GM19351 (cell line): ENCODE data around the gene ZDHHC7.

Source experiments
- ATAC-seq: cut with Tn5 transposase; IDR thresholded peaks from one replicate; pipeline ENCODE4 v1.9.1; 2021; ENCODE audit warnings: mild to moderate bottlenecking, moderate library complexity; ENCODE audit not compliant: unreplicated experiment

ZDHHC7 gene

DNA sequence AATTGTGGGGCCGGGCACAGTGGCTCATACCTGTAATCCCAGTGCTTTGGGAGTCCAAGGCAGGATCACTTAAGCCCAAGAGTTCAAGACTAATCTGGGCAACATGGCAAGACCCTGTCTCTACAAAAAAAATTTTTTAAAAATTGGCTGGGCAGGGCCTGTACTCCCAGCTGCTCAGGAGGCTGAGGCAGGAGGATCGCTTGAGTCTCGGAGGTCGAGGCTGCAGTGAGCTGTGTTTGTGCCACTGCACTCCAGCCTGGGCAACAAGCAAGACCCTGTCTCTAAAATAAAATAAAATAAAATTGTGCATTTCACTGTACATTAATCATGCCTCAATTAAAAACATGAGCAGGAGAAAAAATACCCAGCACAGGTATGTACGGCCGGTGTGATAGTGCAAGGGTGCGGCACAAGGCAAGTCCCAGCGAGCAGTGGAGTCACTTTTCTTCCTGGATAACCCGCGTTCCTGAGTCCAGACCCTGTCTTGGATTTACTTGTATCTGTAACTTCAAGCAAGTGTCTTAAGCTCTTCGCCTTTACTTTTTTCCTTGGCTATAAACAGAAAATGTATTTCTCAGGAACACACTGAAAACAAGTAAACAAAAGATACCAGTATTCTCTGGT is 11.4 kb downstream of the ZDHHC7 start:
- ATAC-seq, result no peak

DNA sequence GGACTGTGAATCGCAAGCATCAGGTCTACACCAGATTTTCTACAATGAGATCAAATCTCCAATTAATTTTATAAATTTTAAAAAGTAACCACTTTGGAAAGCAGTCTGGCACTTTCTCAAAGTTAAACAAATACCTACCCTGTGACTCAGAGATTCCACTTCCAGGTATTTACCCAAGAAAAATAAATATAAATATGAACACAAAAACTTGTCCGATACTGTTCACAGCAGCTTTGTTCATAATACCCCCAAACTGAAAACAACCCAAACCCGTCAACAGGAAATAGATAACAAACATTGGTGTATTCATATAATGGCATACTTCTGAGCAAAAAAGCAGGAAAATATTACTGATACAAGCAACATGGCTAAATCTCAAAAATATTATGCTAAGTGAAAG is 12.1 kb downstream of the ZDHHC7 start:
- no peak for ATAC-seq

DNA sequence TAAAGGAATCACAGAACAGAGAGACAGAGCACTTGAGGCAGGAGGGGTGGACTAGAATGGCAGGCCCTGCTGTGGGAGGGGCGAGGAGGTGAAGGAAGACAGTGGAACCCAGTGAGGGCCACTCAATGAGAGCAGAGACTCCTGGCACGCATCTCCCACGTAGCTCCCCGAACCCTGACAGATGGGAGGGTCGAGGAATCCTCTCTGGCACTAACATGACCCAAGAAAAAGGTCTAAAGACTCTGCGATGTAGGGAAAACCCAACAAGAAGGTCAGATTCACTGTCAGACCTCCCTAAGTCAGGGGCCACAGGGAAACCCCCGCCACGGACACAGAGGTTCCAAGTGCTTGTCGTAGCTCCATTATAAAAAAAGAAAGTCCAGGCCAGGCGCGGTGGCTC is 15.0 kb downstream of the ZDHHC7 start:
- no peak for ATAC-seq

DNA sequence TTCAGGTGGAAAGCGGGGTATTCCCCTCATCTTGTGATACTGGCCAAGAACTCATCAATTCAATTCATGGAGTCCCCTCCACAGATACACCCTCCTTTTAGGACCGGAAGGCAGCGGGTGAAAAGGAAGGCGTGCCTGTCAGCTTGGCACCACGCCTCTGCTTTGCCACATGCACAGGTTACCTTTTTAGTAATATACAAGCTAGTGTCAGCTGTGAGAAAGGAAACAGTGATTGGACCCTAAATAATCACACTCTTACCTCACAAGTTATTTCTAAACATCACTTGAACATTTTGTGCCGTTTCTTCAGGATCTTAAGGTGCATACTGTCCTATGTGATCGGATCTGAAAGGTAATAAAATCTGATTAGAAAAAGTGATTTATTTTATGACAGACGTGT is 15.7 kb downstream of the ZDHHC7 start:
- no peak for ATAC-seq

DNA sequence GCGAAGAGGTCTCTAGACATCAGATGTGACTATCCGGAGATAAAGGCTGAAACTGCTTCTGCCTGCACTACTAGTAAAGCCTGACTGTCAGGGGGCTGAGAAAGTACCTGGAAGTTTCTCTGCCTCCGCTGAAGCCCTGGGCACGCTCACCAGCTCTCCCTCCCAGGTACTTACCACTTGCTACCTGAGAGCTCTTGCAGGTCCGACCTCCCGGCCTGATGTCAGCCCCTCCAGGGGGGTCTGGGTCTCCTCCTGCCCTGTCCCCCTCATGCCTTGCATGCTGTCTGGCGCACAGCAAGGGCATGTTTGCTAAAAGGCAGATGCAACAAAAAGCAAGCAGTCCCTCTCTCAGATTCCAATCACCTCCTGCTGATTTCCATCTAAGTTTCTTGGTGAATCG is 17.4 kb downstream of the ZDHHC7 start:
- ATAC-seq, result no peak

DNA sequence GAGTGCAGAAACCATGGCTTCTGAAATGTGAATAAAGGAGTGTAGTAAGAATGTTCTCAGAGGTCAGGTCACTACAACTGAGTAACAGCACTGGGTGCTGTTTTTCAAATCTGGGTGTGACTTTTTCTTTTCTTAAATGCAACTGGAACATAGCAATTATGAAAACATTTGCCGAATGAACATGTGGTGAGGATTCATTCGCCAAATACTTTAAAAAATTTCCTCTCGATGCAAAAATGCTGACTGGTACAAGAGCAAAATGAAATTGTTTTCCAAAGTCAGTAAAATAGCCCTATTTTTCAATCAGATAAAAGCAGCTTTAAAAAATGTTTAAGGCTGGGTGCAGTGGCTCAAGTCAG is 18.6 kb downstream of the ZDHHC7 start:
- ATAC-seq, result no peak

DNA sequence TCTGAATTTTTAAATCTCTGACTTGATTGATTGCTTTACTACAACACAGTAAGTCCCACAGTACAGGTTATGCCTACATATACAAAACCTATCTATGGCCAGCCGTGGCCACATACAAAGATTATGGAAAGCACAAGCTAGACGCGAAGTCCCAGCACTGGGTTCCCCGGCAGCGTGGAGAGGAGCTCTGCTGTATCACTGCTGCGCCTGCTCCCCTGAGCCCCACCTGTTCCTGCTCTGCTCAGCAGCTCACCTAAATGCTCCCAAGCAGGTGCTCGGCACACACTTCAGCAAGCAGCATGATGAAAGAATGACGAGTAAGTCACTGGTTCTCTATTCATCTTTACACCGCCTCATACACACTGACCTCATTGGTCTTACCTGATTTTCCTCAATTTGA is 20.6 kb downstream of the ZDHHC7 start:
- no peak for ATAC-seq

DNA sequence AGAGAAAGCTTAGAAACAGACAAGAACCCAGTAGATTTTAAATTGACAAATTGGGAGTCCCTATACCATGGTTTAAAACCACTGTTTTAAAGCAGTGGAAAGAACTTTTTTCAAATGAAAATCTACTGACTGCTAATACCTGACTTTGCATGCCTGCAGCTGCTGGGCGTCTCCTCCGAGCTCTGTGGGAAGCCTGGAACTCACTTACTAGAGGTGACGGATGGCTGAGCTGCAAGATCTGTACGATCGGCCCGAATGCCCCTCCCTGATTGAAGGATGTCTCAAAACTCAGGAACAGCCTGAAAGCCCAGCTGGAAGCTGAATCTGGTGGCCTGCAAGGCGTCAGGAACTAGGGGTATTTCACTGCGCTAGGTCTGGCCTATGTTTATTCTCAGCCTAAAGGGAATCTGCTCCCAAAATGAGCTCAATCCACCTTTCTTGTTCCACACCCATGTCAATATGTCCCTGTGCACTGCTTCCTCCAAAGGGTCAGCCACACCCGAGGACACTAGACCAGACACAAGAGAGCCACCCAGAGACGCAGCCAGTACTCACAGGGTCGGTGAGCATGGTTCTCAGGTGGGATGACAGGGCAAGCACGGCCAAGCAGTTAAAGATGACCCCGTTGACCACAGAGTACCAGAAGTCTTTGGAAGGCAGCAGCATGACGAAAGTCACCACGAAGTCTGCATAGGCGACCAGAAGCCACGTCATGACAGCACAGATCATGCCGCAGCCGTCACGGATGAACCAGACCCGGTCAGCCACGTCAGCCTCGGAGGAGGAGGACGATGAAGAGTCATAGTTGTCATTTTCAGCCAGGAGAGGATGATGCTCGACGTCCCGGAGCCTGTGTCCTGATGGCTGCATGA is 21.4 kb downstream of the ZDHHC7 start:
- ATAC-seq, result no peak

DNA sequence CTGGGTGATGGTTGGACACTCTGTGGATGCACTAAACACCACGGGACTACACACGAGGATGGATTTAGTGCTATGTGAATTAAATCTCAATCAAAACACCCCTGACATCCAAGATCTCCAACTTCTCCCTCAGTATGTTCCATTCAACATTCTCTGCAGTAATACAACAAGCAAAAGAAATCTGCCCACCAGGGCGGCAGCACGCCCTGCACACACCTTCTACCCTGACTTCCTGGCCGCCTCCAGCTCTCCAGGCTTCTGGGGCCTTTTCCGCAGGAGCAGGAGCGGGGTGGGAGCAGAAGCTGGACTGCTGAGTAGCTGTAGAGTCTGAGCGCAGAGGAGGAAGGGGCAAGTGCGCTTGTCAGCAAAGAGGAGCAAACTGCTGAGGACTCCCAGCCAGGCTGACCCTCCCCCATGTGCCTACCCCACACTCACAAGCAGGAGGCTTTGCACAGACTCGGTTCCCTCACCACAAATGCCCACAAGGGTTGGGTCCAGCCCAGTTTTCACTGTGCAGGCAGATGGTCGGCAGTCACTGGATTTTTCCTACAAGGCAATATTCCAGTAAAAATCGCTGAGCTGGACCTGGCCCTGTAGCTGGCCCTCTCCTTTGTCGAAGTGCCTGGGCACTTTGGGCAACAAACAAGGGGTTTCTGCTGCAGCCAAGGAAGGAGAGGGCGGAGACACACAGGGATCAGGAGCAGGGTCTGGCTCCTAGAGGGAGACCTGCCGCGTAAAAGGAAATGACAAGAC is 22.8 kb downstream of the ZDHHC7 start:
- no peak for ATAC-seq

DNA sequence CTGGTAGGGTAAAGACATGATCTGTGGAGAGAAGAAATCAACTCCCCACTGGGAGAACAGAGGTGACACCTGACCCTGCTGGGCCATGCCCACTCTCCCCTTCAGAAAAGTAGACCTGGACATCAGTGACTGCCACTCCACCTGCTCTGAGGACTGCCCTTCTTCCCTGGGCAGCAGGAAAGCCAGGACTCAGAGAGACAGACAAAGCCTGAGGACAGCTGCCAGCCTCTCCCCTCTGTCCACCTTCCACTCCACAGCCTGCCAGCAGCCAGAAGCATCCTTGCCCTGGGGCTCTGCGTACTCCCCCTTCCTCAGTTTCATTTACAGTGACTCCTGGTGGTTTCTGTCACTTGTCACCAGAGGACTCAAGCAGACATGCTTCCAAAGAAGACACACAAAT is 24.5 kb downstream of the ZDHHC7 start:
- ATAC-seq, result no peak

DNA sequence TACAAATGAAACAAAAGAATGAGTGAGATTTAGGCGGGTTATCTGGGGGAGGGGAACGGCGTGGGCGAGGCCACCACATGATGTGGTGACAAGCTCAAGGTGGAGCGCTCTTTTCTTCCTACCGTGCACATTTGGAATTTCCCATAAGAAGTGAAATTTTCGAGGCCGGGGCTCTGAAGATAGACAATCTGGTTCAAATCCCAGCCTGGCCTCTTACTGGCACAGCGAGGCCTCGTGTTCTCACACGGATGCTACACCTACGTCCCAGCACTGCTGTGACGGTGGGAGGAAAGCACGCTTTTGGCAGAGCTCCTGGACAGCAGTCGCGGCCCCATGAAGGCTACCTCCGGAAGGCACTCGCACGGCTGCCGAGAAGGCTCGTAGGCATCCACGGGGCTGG is 25.2 kb downstream of the ZDHHC7 start:
- ATAC-seq, result no peak

DNA sequence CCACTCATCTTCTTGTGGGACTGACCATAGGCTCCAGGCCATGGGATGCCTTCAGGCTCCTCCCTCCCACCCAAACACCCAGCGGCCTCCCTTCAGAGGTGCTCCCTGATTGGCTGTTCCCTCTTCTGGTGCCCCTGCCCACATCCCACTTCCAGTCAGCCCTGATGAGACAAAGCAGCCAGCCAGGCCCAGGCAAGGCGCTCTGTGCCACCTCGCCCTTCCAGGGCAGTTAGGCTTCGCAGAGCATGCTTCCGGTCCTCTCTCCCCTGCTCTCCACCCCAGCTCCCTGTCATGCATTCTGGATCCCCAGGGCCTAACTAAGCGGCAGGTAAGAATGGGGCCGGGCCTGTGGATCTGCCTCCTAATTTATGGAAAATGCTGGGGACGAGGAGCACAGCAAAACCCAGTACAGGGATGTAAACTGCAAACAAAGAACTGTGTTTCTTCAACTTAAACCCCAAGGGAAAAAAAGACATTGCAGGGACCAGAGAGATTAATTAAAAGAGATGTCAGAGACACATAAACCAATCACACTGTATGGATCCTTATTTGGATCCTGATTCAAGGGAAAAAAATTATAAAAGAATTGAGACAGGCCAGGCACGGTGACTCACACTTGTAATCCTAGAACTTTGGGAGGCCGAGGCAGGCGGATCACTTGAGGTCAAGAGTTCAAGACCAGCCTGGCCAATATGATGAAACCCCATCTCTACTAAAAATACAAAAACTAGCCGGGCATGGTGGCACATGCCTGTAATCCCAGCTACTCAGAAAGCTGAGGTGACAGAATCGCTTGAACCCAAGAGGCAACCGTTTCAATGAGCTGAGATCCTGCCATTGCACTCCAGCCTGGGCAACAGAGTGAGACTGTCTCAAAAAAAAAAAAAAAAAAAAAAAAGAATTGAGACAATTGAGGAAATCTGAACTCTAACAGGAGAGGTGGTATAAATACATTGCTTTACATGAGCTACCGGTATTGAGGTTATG is 26.0 kb downstream of the ZDHHC7 start:
- ATAC-seq, result no peak

DNA sequence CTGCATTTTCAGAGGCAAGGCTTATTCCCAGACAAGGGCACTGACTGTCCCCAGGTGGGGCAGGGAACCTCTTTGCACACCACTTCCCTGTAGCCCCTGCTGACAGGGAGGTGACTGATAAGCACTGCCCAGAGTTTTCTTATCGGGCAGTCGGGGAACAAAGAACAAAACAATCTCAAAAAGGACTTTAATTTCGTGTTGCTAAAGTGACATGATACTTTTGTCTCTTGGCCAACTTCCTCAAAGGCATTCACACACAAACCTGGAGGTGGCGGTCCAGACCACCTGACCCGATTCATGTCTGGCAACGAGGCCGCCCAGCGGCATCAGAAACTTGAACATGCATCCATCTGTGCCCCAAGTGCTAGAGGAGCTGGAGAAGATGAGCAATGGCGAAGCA is 28.9 kb downstream of the ZDHHC7 start:
- no peak for ATAC-seq

DNA sequence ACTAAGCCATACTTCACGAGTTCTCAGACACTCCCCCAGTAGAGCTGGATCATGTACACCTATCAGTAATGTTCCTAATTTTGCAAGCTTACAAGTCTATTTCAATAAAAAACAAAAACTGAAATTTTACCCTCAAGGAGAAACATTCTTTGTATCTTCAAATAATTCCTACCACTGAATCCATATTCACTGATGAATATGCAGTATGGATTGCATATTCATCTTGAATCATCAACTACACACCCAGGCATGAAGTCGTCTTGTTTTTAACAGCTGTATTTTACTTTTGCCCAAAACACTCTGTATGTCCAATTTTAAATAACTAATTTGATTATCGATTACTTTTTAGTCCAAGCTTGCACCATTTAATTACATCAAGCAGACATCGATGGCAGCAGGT is 31.8 kb downstream of the ZDHHC7 start:
- no peak for ATAC-seq

DNA sequence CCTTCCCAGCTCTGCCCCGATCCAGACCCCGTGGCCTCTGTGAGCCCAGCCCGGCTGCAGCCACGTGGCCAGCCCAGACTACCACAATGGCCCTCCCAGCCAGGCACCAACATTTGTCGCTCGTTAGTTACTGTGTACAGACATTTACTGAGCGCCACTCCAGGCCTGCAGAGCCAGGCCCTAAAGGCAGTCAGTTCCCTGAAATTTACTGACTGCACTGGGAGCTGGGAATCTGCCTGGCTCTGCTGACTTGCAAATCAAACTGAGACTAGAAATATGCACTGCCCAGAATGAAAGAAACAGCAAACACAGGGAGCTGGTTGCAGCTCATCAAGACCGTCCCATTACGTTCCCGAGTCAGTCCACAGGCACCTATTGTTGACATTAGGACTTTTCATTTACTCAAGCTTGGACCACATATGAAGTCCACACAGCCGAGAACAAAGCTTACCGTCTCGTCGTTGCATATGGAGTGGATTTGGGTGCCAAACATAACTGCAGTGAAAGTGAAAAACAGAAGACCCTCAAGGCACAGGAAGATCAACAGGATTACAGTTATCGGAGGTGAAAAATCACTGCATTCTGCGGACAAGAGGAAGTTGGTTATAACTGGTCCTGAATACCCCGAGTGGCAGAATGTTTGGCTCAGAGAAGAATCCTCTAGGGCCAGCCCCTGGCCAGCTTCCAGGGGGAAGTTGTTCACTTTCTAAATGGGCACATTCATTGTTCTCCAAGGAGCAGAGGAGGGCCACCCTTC is 34.5 kb downstream of the ZDHHC7 start:
- ATAC-seq, result no peak

DNA sequence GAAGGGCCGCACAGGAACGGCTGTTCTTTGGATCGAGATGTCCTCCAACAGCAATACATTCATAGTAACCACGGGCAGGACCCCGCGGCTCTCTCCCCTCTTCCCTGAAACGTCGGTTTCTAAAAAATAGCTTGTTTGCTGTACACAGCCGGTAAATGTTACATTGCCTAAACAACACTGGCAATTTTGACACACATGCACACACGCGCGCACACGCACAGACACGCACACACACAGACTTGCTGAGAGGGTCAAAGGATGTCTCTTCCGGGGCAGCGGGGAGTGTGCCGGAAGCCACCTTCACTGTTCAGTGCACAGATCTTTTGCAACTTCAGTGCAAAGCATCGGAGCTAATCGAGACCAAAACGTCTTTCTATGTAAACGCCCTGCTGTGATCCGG is 35.8 kb downstream of the ZDHHC7 start:
- no peak for ATAC-seq

DNA sequence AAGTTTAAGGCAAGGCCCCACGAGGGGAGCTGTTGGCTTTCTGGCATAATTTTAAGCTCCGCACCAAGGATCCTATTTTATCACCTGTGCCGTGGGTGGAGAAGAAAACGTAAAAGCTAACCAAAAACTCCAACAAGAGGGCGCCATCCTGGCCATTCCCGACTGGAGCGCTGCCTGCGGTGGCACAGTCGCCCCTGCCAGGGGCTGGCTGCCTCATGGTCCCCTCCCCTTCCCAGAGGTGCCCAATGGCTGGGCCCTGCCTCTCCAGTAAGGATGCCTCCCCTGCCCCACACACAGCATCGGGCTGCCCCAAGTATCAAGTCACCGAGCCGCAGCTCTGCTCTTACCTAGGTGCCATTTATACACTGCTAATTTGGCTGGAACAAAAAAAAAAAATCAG is 36.3 kb downstream of the ZDHHC7 start:
- no peak for ATAC-seq

DNA sequence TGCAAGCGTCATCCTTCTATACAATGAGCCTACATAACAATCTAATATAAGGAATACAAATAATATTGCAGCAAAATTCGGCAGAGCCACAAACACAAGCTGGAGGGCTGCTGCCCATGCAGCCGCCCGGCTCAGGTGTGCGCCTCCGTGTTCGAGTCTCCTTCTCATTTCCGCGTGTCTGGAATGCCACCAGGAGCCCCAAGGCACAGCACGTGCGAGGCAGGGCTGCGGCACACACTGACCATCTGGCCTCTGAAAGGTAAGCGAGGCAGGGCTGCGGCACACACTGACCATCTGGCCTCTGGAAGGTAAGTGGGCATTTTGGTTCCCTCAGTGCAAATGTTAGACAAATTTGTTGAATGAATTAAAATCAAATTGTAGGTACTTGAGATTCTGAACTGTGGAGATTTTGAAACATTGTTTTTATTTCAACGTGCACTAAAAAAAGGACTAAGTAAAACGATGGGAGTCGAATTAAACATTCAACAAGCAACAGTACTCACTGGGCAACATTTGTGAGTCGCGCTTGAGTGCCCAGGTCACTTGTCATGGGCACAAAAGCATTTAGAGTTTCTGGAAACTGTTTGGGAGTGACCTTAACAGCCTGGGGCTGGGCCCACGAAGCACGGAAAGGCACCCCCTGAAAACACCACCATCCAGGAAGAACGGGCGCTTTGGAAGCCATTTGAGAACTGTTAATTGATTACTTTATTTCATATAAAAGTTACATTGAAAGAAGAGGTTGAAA is 37.4 kb downstream of the ZDHHC7 start:
- no peak for ATAC-seq

DNA sequence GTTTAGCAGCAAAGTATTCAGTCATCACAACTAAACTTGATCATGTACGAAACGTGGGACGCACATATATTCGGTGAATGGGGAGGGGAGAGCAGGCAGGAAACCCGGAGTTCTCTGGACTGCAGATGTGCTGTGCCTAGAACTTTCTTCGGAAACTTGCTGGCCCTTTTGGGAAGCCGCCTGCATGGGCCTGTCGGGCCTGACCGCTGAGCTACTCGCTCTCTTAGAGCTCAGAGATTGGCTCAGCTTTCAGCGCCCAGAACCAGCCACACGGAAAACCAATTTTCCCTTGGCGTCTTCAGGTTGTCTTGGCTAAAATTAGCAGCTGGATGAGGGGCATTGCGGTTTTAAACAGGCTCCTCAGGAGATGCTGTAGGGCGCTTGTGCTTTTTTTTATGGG is 38.1 kb downstream of the ZDHHC7 start:
- ATAC-seq, result no peak
